Measurements from ENCODE around the gene DNMT1.

GRCh38 chr19:10235003-10235402, 40.2 kb upstream of the DNMT1 start:
- no peak for TF ChIP-seq CTCF (conservative IDR thresholded peaks at IDR 0.05)
- TF ChIP-seq EZH2 (IDR thresholded peaks at IDR 0.05; ENCODE audit: low read depth): no peak
